ENCODE measurements around the gene ARSJ. TPM values are rescaled to one million over a fixed set of nuclear protein-coding genes. Genes with fewer than 3 reads are reported as not detected.

ARSJ gene
- polyA plus RNA-seq, 3 donors, result not detected

GRCh38 chr4:113993887-113994286 lies 14.4 kb upstream of the ARSJ start:
- Histone ChIP-seq H3K79me2 (ENCODE audit: insufficient read depth, low read length) (no peaks in the 10 kb centered on the region), H4K20me1 (ENCODE audit: insufficient read depth, low read length) (no peaks in the 10 kb centered on the region), H3K27ac (ENCODE audit: low read depth in 1 of 2, low read length in 2 of 2) (no peak overlapping the region), H2AFZ (ENCODE audit: insufficient read depth, low read depth, low read length, poor library complexity, severe bottlenecking) (no peak overlapping the region), H3K4me2 (replicated peaks; ENCODE audit: extremely low read depth, low read length, poor library complexity, severe bottlenecking) (no peak overlapping the region), H3K27me3 (ENCODE audit: control insufficient read depth in 2 of 2, insufficient read depth in 2 of 2, low read length in 2 of 2) (no peaks in the 10 kb centered on the region), H3K4me3 (replicated peaks in 1 of 3; ENCODE audit: low read depth in 2 of 3, low read length in 3 of 3) (no peak overlapping the region), H3K4me1 (ENCODE audit: control insufficient read depth in 1 of 2, insufficient read depth in 2 of 2, low read length in 2 of 2) (no peaks in the 10 kb centered on the region), H3K36me3 (replicated peaks in 1 of 2; ENCODE audit: control insufficient read depth in 1 of 2, insufficient read depth in 2 of 2, low read length in 2 of 2) (no peaks in the 10 kb centered on the region), H3K9ac (ENCODE audit: insufficient read depth, low read length, poor library complexity, severe bottlenecking) (no peak overlapping the region), H3K9me3 (replicated peaks in 1 of 2; ENCODE audit: control insufficient read depth in 1 of 2, insufficient read depth in 1 of 2, low read length in 2 of 2) (no peaks in the 10 kb centered on the region)
- H3K36me3 Mint-ChIP-seq, result no peaks in the 10 kb centered on the region
- DNase-seq, result no peak
- H3K4me3 Mint-ChIP-seq, result no peak overlapping the region
- no peak for TF ChIP-seq CTCF (IDR thresholded peaks at IDR 0.05)
- no peak overlapping the region for H3K27ac Mint-ChIP-seq
- peaks cover 0 to 5% (median 2%) of the 10 kb centered on the region in 7 donors for H3K9me3 Mint-ChIP-seq
- no peaks in the 10 kb centered on the region for H3K4me1 Mint-ChIP-seq
- H3K27me3 Mint-ChIP-seq (ENCODE audit: low read depth in 3 of 3), result no peaks in the 10 kb centered on the region
- intact Hi-C loops (cut with micrococcal nuclease), result no loop called here

GRCh38 chr4:113990886-113991285 lies 11.4 kb upstream of the ARSJ start:
- H3K36me3 ChIP-seq (replicated peaks in 1 of 2; ENCODE audit: control insufficient read depth in 1 of 2, insufficient read depth in 2 of 2, low read length in 2 of 2), result no peaks in the 10 kb centered on the region
- intact Hi-C loops (cut with micrococcal nuclease), result no loop called here
- H3K27me3 Mint-ChIP-seq (ENCODE audit: low read depth in 3 of 3), result no peaks in the 10 kb centered on the region
- no peak for DNase-seq
- H2AFZ ChIP-seq (ENCODE audit: insufficient read depth, low read depth, low read length, poor library complexity, severe bottlenecking), result no peak overlapping the region
- 90% methylated on average over 2 of the region's 3 CpGs for WGBS (ENCODE audit: insufficient coverage)
- H3K4me2 ChIP-seq (replicated peaks; ENCODE audit: extremely low read depth, low read length, poor library complexity, severe bottlenecking), result no peak overlapping the region
- peaks cover 0 to 7% (median 4%) of the 10 kb centered on the region in 7 donors for H3K9me3 Mint-ChIP-seq
- no peak for TF ChIP-seq CTCF (IDR thresholded peaks at IDR 0.05)
- H3K27ac Mint-ChIP-seq, result no peak overlapping the region
- no peaks in the 10 kb centered on the region for H3K27me3 ChIP-seq (ENCODE audit: control insufficient read depth in 2 of 2, insufficient read depth in 2 of 2, low read length in 2 of 2)
- no peak overlapping the region for H3K9ac ChIP-seq (ENCODE audit: insufficient read depth, low read length, poor library complexity, severe bottlenecking)
- H3K4me1 ChIP-seq (ENCODE audit: control insufficient read depth in 1 of 2, insufficient read depth in 2 of 2, low read length in 2 of 2), result no peaks in the 10 kb centered on the region
- H3K9me3 ChIP-seq (replicated peaks in 1 of 2; ENCODE audit: control insufficient read depth in 1 of 2, insufficient read depth in 1 of 2, low read length in 2 of 2), result no peaks in the 10 kb centered on the region
- H4K20me1 ChIP-seq (ENCODE audit: insufficient read depth, low read length), result no peaks in the 10 kb centered on the region
- no peak overlapping the region for H3K4me3 ChIP-seq (replicated peaks in 1 of 3; ENCODE audit: low read depth in 2 of 3, low read length in 3 of 3)
- H3K4me3 Mint-ChIP-seq, result no peak overlapping the region
- no peaks in the 10 kb centered on the region for H3K4me1 Mint-ChIP-seq
- H3K36me3 Mint-ChIP-seq, result no peaks in the 10 kb centered on the region
- H3K27ac ChIP-seq (ENCODE audit: low read depth in 1 of 2, low read length in 2 of 2), result no peak overlapping the region
- no peaks in the 10 kb centered on the region for H3K79me2 ChIP-seq (ENCODE audit: insufficient read depth, low read length)

All from CD14-positive monocyte (primary cell).